ENCODE measurements around the gene PRRT1B.
A peak's percentile ranks its signal among the peaks of the same experiment; 100 is the strongest.

The PRRT1B gene

GRCh38 chr9:131500939-131501541, 44.3 kb upstream of the PRRT1B start:
- no peak for TF ChIP-seq CTCF (IDR thresholded peaks at IDR 0.05; ENCODE audit: poor library complexity, severe bottlenecking)
- H3K36me3 ChIP-seq (ENCODE audit: low read depth), result peaks cover 39% of the 10 kb centered on the region
- peak; percentile 56 for ATAC-seq (ENCODE audit: low read depth)
- no peaks in the 10 kb centered on the region for H3K27me3 ChIP-seq (ENCODE audit: insufficient read depth, poor library complexity, severe bottlenecking)
- H3K9me3 ChIP-seq (ENCODE audit: severe bottlenecking), result no peaks in the 10 kb centered on the region
- H3K4me3 ChIP-seq (ENCODE audit: severe bottlenecking), result no peak overlapping the region
- no peaks in the 10 kb centered on the region for H3K4me1 ChIP-seq (ENCODE audit: insufficient read depth, poor library complexity, severe bottlenecking)
- no peak for DNase-seq (ENCODE audit: low spot score)
- peak overlapping the region; percentile 19 for H3K27ac ChIP-seq (ENCODE audit: poor library complexity, severe bottlenecking)

- H3K36me3 ChIP-seq (ENCODE audit: low read depth), result peaks cover 20% of the 10 kb centered on the region
- peak; percentile 67 for ATAC-seq (ENCODE audit: low read depth)
- DNase-seq (ENCODE audit: low spot score), result no peak
- TF ChIP-seq CTCF (IDR thresholded peaks at IDR 0.05; ENCODE audit: poor library complexity, severe bottlenecking), result no peak
- peak within 1 kb of the TSS; percentile 4 for H3K27ac ChIP-seq (ENCODE audit: poor library complexity, severe bottlenecking)
- peak within 1 kb of the TSS; percentile 81 for H3K4me3 ChIP-seq (ENCODE audit: severe bottlenecking)
- H3K4me1 ChIP-seq (ENCODE audit: insufficient read depth, poor library complexity, severe bottlenecking), result no peaks in the 10 kb centered on the region
- H3K9me3 ChIP-seq (ENCODE audit: severe bottlenecking), result no peaks in the 10 kb centered on the region
- no peaks in the 10 kb centered on the region for H3K27me3 ChIP-seq (ENCODE audit: insufficient read depth, poor library complexity, severe bottlenecking)
Observed at GRCh38 chr9:131502781-131503625, 42.3 kb upstream of the PRRT1B start, which contains the start of gene POMT1. TSS of gene POMT1 (plus strand) at chr9:131502918. CDS start at chr9:131504219, 1,301 bp downstream.

- Histone ChIP-seq H3K27ac (ENCODE audit: poor library complexity, severe bottlenecking) (peak overlapping the region; percentile 4), H3K4me3 (ENCODE audit: severe bottlenecking) (peak overlapping the region; percentile 81), H3K4me1 (ENCODE audit: insufficient read depth, poor library complexity, severe bottlenecking) (no peaks in the 10 kb centered on the region), H3K27me3 (ENCODE audit: insufficient read depth, poor library complexity, severe bottlenecking) (no peaks in the 10 kb centered on the region), H3K9me3 (ENCODE audit: severe bottlenecking) (no peaks in the 10 kb centered on the region), H3K36me3 (ENCODE audit: low read depth) (peaks cover 16% of the 10 kb centered on the region; the same call in 1 of the 2 replicates)
- peak; percentile 24 for ATAC-seq (ENCODE audit: low read depth)
- TF ChIP-seq CTCF (IDR thresholded peaks at IDR 0.05; ENCODE audit: poor library complexity, severe bottlenecking), result peak; percentile 12
- no peak for DNase-seq (ENCODE audit: low spot score)
Observed at GRCh38 chr9:131503626-131504465, 41.5 kb upstream of the PRRT1B start.

GRCh38 chr9:131505012-131505411, 40.3 kb upstream of the PRRT1B start:
- no peaks in the 10 kb centered on the region for H3K9me3 ChIP-seq (ENCODE audit: severe bottlenecking)
- H3K27ac ChIP-seq (ENCODE audit: poor library complexity, severe bottlenecking), result no peak overlapping the region
- H3K36me3 ChIP-seq (ENCODE audit: low read depth), result peaks cover 5% of the 10 kb centered on the region; the same call in 1 of the 2 replicates
- ATAC-seq (ENCODE audit: low read depth), result no peak
- no peak for TF ChIP-seq CTCF (IDR thresholded peaks at IDR 0.05; ENCODE audit: poor library complexity, severe bottlenecking)
- no peak for DNase-seq (ENCODE audit: low spot score)
- no peaks in the 10 kb centered on the region for H3K4me1 ChIP-seq (ENCODE audit: insufficient read depth, poor library complexity, severe bottlenecking)
- no peaks in the 10 kb centered on the region for H3K27me3 ChIP-seq (ENCODE audit: insufficient read depth, poor library complexity, severe bottlenecking)
- H3K4me3 ChIP-seq (ENCODE audit: severe bottlenecking), result no peak overlapping the region
